ENCODE measurements around the gene EVA1C.
"Not testable (repeated sequence)": the region's sequence is repeated elsewhere in the genome, so short reads cannot be mapped to it uniquely, and the experiment has no call there.

GRCh38 chr21:32446440-32446839 lies 33.9 kb downstream of the EVA1C start:
- TF ChIP-seq CTCF (IDR thresholded peaks at IDR 0.05); EZH2 (IDR thresholded peaks at IDR 0.05; ENCODE audit: borderline replicate concordance, insufficient read depth, low read depth, low read length, poor library complexity, severe bottlenecking): not testable (repeated sequence)
